PC-9 (cell line): ENCODE results near the gene PDIA4.

Source experiments
- CTCF ChIP-seq: fragments of 200-600 bp; sonication (generic); conservative IDR thresholded peaks from 2 replicates; pipeline ENCODE4 v1.6.1; 2017; ENCODE audit warnings: mixed run types, antibody characterized with exemption, mild to moderate bottlenecking, moderate library complexity
- EZH2 ChIP-seq: fragments of 200-600 bp; sonication (generic); IDR thresholded peaks from 2 replicates; pipeline ENCODE4 v1.8.0; 2017; ENCODE audit warnings: antibody characterized with exemption, low read depth

- no peak for TF ChIP-seq EZH2
- no peak for TF ChIP-seq CTCF
These were observed 44.8 kb downstream of the PDIA4 start for GRCh38 chr7:148983200-148984146.
